Activated gamma-delta T cell treated with Interleukin-2 at 50 U/mL for 16 hours (primary cell): ENCODE data around the gene PCBP3.

Experiments used
- DNase-seq: peaks from one replicate; pipeline ENCODE4 v3.0.0-alpha.2; 2020

Gene PCBP3

GRCh38 chr21:45763506-45763905 is 120.0 kb downstream of the PCBP3 start:
- no peak for DNase-seq

- DNase-seq: no peak
These were observed 121.3 kb downstream of the PCBP3 start for GRCh38 chr21:45764792-45765191.

DNA sequence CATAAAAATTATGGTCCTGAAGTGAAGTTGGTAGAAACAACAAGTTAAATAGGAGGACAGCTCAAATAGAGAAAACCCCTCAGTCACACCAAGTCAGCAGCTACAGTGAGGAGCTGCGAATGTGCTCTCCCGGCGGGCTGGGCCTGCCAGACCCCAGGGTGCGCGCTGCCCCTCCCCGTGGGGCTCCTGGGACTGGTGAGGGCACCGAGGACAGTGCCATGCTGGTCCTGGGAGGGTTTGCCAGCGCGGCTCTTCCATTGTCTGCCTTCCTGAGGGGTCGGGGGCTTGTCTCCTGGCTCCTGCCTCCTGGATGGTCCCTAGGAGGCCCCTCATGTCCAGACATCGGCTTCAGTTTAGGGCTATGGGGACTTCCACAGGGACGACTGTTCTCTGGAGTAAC is 121.8 kb downstream of the PCBP3 start:
- DNase-seq: no peak

DNA sequence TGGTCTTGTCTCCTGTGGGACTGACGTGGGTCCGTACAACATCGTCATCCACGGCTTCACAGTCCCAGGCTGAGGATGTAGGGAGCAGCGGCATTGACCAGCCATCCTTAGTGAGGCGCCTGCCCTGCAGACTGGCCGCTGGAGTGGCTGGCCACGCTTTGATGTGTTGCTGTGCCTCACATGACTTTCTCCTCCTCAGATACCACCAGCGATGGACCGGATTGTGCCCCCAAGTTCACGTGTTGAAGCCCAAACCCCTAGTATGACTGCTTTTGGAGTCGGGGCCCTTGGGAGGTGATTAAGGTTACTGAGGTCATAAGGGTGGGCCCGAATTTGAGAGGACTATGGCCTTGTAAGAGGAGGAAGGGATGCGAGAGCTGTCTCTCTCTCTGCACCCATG is 122.5 kb downstream of the PCBP3 start:
- no peak for DNase-seq

DNA sequence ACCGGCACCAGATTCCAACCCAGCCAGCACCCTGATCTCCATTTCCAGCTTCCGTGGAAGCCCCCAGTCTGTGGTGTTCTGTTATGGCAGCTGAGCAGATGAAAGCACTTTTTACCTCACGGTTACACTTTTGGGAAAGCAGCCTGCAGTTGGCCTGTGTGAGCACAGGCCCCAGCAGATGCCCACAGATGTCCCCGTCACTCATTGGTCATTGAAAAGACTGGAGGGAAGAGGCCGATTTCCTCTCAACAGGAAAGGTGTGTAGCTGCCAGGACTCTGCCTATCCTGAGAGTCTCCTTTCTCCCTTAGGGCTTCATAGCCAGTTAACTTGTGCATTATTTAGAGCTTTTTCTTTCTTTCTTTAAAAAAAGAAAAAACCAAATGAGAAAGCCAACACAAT is 123.0 kb downstream of the PCBP3 start:
- no peak for DNase-seq

GRCh38 chr21:45767071-45768006 is 123.8 kb downstream of the PCBP3 start:
- DNase-seq: no peak

GRCh38 chr21:45768011-45768739 is 124.7 kb downstream of the PCBP3 start:
- DNase-seq: no peak

DNA sequence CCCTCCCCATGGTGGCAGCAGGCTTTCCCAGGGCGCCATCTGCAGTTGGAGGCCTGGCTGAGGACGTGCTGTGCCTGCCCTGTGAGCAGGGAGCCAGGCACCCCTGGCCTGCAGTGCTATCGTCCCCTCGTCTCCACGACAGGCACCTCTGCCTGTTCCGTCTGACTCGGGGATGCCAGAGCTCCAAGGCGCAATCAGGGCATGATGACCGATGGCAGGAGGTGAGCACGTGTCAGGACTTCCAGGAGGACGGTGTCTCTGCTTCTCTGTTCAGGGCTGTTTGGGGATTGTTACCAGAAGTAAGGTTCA is 125.2 kb downstream of the PCBP3 start:
- no peak for DNase-seq

GRCh38 chr21:45769294-45769693 is 125.8 kb downstream of the PCBP3 start:
- DNase-seq: no peak

DNA sequence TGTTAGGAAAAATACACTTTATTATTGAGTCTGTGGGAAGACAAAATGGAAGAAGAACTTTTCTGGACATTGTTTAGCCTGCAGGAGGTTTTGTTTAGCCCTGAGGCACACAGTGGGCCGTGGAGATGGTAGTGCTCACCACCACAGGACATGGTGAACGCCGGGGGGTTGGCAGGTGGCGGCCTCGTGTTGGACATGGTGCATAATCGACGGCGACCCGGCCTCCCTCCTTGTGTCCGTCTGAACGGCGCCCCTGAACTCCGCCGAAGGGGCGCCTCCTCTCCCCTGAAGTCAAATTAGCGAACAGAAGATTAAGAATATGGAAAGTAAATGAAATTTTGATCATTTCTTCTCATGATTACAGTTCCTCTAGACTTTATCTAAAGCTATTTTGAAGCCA is 126.4 kb downstream of the PCBP3 start:
- no peak for DNase-seq

GRCh38 chr21:45772180-45772579 is 128.7 kb downstream of the PCBP3 start:
- no peak for DNase-seq

DNA sequence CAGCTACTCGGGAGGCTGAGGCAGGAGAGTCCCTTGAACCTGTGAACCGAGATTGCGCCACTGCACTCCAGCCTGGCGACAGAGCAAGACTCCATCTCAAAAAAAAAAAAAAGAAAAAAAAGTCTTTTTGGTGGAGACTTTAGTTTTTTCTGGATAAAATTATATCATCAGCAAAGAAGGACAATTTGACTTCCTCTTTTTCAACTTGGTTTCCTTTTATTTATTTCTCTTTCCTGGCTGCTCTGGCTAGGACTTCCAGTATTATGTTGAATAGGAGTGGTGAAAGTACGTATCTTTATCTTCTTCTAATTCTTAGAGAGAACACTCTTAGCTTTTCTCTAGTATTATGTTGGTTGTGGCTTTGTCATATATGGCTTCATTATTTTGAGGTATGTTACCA is 130.8 kb downstream of the PCBP3 start:
- no peak for DNase-seq

- no peak for DNase-seq
These were observed 133.4 kb downstream of the PCBP3 start for GRCh38 chr21:45776971-45777370.

GRCh38 chr21:45778686-45779085 is 135.2 kb downstream of the PCBP3 start:
- DNase-seq: no peak

- no peak for DNase-seq
These were observed 135.7 kb downstream of the PCBP3 start for GRCh38 chr21:45779226-45779625.

DNA sequence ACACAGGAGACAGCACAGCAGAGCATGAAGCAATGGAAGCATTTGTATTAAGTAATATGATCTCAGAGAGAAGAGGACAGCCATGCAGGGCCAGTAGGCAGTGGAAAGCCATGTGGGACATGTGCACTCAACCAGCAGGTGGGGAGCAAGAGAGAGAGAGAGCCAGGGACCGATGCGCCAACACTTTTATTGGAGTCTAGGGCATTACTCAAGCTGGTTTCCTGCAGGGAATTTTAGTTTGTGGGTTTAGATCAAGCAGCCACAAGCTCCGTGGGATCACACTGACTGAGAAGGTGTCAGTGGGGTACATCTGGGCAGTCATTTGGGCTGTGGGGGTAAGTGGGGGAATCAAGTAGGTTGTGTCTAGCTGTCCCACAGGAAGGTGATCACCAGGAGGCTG is 137.1 kb downstream of the PCBP3 start:
- DNase-seq: no peak

DNA sequence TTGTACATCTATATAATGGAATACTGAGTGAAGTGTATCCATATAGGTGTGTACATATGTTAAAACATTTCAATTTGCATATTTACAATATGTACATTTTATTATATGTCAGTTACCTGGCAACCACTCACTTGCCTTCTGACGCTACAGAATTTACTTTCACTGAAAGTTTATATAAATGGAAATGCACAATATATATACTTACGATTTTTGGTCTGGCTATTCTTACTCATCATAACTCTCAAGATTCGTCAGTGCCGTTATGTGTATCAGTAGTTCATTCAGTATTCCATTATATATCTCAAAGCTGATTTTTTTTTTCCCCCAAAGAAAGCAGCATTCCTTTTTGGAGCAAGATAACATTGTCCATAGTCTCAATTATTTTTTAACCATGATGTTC is 138.2 kb downstream of the PCBP3 start:
- no peak for DNase-seq

DNA sequence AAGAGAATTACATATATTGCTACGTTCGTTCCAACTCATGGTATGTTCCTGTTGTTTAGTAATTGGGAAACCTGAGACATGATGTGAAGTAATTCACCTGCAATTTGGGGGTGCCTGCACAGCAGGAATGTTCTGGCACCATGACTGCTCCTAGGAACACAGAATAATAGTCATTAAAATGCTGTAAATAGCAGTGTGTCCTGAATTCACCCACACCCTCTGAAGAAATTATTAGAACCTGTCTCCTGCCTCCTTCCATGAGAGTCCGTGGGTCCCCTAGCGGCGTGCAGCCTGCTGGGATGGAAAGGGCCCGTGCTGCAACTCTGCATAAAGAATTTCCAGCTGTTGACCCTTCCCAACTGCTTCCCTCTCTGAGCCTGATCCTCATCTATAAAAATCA is 143.1 kb downstream of the PCBP3 start:
- DNase-seq: no peak

GRCh38 chr21:45787371-45787770 is 143.8 kb downstream of the PCBP3 start:
- DNase-seq: no peak

- no peak for DNase-seq
These were observed 144.7 kb downstream of the PCBP3 start for GRCh38 chr21:45788198-45788597.

DNA sequence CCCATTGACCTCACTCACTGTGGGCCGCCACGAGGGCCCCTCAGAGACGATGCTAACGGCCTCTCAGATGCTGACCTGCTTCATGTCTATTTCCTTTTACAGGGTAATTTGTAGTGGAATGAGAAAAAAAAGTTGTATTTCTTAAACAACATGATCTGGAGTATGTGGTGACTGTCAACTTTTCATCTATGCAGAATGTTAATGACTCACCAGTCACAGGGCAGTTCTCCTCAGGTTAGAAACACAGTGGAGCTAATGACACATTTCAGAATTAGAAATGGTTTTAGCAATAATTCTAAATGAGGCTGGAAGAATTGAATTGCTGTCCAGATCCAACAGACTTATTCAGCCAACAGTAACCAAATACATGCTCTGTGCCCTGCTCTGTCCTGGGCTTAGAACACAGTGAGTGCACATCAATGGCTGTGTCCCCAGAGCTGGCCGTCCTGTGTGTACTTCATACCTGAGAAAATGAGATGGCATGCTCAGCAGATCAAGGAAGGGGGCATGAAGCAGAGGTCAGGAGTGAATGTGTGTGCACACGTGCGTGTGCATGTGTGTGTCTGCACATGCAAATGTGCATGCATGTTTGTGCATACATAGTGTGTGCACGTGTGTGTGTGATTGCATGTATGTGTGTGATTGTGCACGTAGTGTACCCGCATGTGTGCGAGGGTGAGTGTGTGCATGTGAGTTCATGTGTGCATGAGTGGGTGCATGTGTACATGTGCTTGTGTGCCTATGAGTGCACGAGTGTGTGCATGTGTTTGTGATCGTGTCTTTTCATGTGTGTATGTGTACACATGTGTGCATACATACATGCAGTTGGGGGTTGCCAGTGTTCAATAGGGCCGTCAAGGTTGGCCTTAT is 145.3 kb downstream of the PCBP3 start:
- no peak for DNase-seq

DNA sequence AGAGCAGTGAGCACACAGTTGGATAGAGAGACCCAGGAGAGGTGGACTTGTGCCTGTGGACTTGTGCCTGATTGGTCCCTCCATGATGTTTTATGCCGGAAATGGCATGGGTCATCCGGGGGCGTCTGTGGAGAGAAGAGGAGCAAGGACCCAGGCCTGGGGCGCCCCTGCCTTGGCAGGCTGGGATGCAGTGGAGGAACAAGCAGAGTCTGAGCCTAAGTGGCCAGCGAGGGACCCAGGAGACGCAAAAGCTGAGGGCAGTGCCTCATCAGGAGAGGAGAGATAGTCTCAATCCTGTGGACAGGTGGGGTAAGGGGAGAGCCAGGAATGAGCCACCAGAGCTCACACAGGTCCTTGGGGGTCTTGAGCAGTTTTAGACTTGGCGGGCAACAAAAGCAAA is 146.9 kb downstream of the PCBP3 start:
- no peak for DNase-seq
